T-cell (primary cell): Measurements from ENCODE around the gene HAND1. TPM values are rescaled to one million over a fixed set of nuclear protein-coding genes. Genes with fewer than 3 reads are reported as not detected.

Experiments used
- ATAC-seq, 4 experiments: fragments of 200-7000 bp in 3 of 4; fragments of 150-1000 bp in 1 of 4; cut with Tn5 transposase; replicated peaks in 1 of 4; 1 replicate in 3 of 4; 2 replicates in 1 of 4; pipeline ENCODE4 v1.10.0; 2021; ENCODE audit warnings: moderate library complexity in 3 of 4, mild to moderate bottlenecking in 2 of 4, moderate number of reproducible peaks in 1 of 4
- CTCF ChIA-PET, 2 donors: fragments of 300-600 bp; sonication (Branson Sonifier 250); formaldehyde crosslinking; loops; one replicate each; lab custom pipeline; 2022; ENCODE audit warnings: antibody characterized with exemption in 2 of 2; lab: Charles Lee
- POLR2A ChIA-PET, 2 donors: fragments of 300-600 bp; sonication (Branson Sonifier 250); formaldehyde crosslinking; loops; one replicate each; lab custom pipeline; 2022; ENCODE audit warnings: antibody characterized with exemption in 2 of 2; lab: Charles Lee
- DNase-seq, 35 experiments: peaks; one replicate each; pipeline versions ENCODE4 v3.0.0 to v3.0.0-alpha.2; 2013 to 2023
- H3K27ac ChIP-seq: one replicate; pipeline ENCODE4 v1.5.1; 2013; ENCODE audit warnings: low read length
- H3K27me3 ChIP-seq, 2 experiments: replicated peaks in 1 of 2; 1 replicate in 1 of 2; 2 replicates in 1 of 2; pipeline versions ENCODE4 v1.6.1 to v1.7.0; 2013; ENCODE audit warnings: low read length in 1 of 2, mixed read lengths in 1 of 2; ENCODE audit not compliant: control insufficient read depth in 2 of 2, insufficient read depth in 2 of 2; ENCODE audit errors: extremely low read depth in 1 of 2
- H3K36me3 ChIP-seq, 2 donors: 1 replicate in 1 of 2; 2 replicates in 1 of 2; pipeline versions ENCODE4 v1.6.1 to v1.7.0; 2013; ENCODE audit warnings: low read length in 1 of 2; ENCODE audit not compliant: control insufficient read depth in 2 of 2, insufficient read depth in 1 of 2; ENCODE audit errors: extremely low read depth in 1 of 2
- H3K4me1 ChIP-seq, 2 experiments: 1 replicate in 1 of 2; 2 replicates in 1 of 2; pipeline versions ENCODE4 v1.6.1 to v1.7.0; 2013; ENCODE audit warnings: low read length in 2 of 2, mixed read lengths in 1 of 2; ENCODE audit not compliant: insufficient read depth in 2 of 2, control insufficient read depth in 1 of 2; ENCODE audit errors: extremely low read depth in 1 of 2
- H3K4me3 ChIP-seq, 2 donors: 1 replicate in 1 of 2; 2 replicates in 1 of 2; pipeline versions ENCODE4 v1.5.1 to v1.7.0; 2013; ENCODE audit warnings: mild to moderate bottlenecking in 2 of 2, low read length in 1 of 2, moderate library complexity in 1 of 2; ENCODE audit not compliant: control insufficient read depth in 1 of 2; ENCODE audit errors: extremely low read depth in 1 of 2
- H3K9me3 ChIP-seq: 2 replicates; pipeline ENCODE4 v1.7.0; 2013
- H3K27ac Mint-ChIP-seq, 2 donors: one replicate each; pipeline ENCODE4 v1.8.0; 2020 to 2021; ENCODE audit warnings: mild to moderate bottlenecking in 2 of 2, mixed read lengths in 2 of 2
- H3K27me3 Mint-ChIP-seq, 2 donors: one replicate each; pipeline ENCODE4 v1.8.0; 2021 to 2022; ENCODE audit warnings: mixed read lengths in 2 of 2
- H3K36me3 Mint-ChIP-seq: one replicate; pipeline ENCODE4 v1.8.0; 2021; ENCODE audit warnings: mixed read lengths
- H3K4me1 Mint-ChIP-seq, 3 donors: one replicate each; pipeline ENCODE4 v1.8.0; 2020 to 2022; ENCODE audit warnings: mixed read lengths in 3 of 3, mild to moderate bottlenecking in 1 of 3
- H3K4me3 Mint-ChIP-seq, 3 donors: one replicate each; pipeline ENCODE4 v1.8.0; 2020 to 2022; ENCODE audit warnings: mild to moderate bottlenecking in 3 of 3, mixed read lengths in 3 of 3, moderate library complexity in 3 of 3
- H3K9me3 Mint-ChIP-seq, 3 donors: one replicate each; pipeline ENCODE4 v1.8.0; 2020 to 2022; ENCODE audit warnings: mixed read lengths in 3 of 3
- WGBS: methylation state at CpG from one replicate; pipeline ENCODE4 v1.1.5; 2013; ENCODE audit warnings: missing lambda C conversion rate; ENCODE audit not compliant: insufficient coverage; 5-methylcytosine and 5-hydroxymethylcytosine counted together
- total RNA-seq, 35 experiments: library from RNA in 6 of 35; stranded (reverse) in 6 of 35; fragments of 120-200 nt in 1 of 35; gene quantifications; one replicate each; pipeline versions ENCODE4 v1.2.1 to v1.2.4 and lab custom pipeline; 2013 to 2026

The HAND1 gene
- total RNA-seq, 5 donors from 2014 or later (not counting 1 experiment from before 2014, with no cell fraction given): not detected

DNA sequence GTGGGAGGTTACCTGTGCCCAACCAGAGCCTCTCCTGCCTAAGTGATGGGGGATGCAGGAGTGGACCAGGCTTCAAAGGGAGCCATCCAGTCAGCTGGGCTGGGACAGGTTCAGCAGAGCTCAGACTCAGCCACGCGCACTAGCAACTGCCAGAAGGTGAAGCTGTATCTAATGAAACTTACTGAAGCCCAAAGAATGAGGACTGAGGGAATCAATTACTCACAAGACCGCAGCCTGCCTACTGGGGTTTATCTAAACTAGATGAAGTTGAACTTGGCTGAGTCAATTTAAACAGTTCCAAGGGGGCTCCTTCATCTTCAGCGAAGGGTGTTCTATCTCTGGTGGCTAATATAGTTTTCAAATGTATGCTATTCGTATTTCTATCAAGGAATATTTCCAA is 11.4 kb downstream of the HAND1 start:
- Mint-ChIP-seq H3K36me3 (peaks cover 4% of the 10 kb centered on the region), H3K27ac (no peak overlapping the region), H3K4me3 (no peak overlapping the region), H3K9me3 (no peaks in the 10 kb centered on the region), H3K27me3 (peaks cover 28 to 31% of the 10 kb centered on the region in 2 donors), H3K4me1 (peaks cover 4 to 7% (median 5%) of the 10 kb centered on the region in 3 donors)
- Histone ChIP-seq H3K4me1 (no peaks in the 10 kb centered on the region), H3K27ac (no peak overlapping the region), H3K36me3 (no peaks in the 10 kb centered on the region), H3K27me3 (peaks cover 9 to 29% of the 10 kb centered on the region in 2 experiments), H3K9me3 (no peaks in the 10 kb centered on the region), H3K4me3 (no peak overlapping the region)
- ATAC-seq: no peak
- WGBS: no CpG with 5 or more reads among the region's 5 CpGs
- CTCF ChIA-PET: interaction anchor here (0.5 to 2.1 kb wide), 4 partner anchors 17 to 431 kb away, joined by 4 to 10 read pairs (median 6); no protein-coding TSS in a partner anchor
- no peak for DNase-seq
- POLR2A ChIA-PET: no interaction called here

DNA sequence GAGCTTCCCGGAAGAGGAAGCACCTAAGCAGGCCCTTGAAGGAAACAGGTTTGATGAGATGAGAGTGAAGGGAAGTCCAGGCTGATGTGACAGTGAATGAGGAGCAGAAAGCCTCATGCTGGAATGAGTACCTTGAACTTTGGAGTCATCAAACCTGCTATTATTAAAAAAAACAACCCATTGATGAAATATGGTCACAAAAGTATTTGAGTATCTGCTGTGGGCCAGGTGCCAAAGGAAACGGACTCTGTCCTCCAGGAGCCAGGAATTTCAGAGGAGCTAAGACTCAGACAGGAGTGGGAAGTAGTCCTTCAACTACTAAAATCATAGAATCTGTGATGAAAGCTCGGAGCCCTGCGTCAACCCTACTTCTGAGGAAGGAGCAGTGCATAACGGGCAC is 11.9 kb downstream of the HAND1 start:
- Histone ChIP-seq H3K27me3 (peaks cover 7 to 25% of the 10 kb centered on the region in 2 experiments), H3K36me3 (peaks cover 0 to 2% of the 10 kb centered on the region in 2 donors), H3K9me3 (no peaks in the 10 kb centered on the region), H3K27ac (no peak overlapping the region), H3K4me1 (no peaks in the 10 kb centered on the region), H3K4me3 (no peak overlapping the region)
- peaks cover 4% of the 10 kb centered on the region for H3K36me3 Mint-ChIP-seq
- no peaks in the 10 kb centered on the region for H3K9me3 Mint-ChIP-seq
- H3K4me1 Mint-ChIP-seq: peaks cover 4 to 7% (median 5%) of the 10 kb centered on the region in 3 donors
- 100% methylated on average over 1 of the region's 5 CpGs for WGBS
- no peak overlapping the region for H3K27ac Mint-ChIP-seq
- POLR2A ChIA-PET: no interaction called here
- peaks cover 23 to 25% of the 10 kb centered on the region in 2 donors for H3K27me3 Mint-ChIP-seq
- CTCF ChIA-PET: interaction anchor here (1.4 to 2.1 kb wide), 2 partner anchors 17 to 18 kb away, joined by 7 to 10 read pairs; no protein-coding TSS in a partner anchor
- ATAC-seq (no peak), DNase-seq (no peak)
- no peak overlapping the region for H3K4me3 Mint-ChIP-seq

GRCh38 chr5:154465169-154465568 is 12.9 kb downstream of the HAND1 start:
- Mint-ChIP-seq H3K4me3 (no peak overlapping the region), H3K4me1 (no peaks in the 10 kb centered on the region), H3K27ac (no peak overlapping the region), H3K9me3 (no peaks in the 10 kb centered on the region), H3K36me3 (peaks cover 12% of the 10 kb centered on the region), H3K27me3 (peaks cover 13 to 16% of the 10 kb centered on the region in 2 donors)
- Histone ChIP-seq H3K4me1 (no peaks in the 10 kb centered on the region), H3K27ac (no peak overlapping the region), H3K27me3 (peaks cover 7 to 22% of the 10 kb centered on the region in 2 experiments), H3K4me3 (no peak overlapping the region), H3K9me3 (no peaks in the 10 kb centered on the region), H3K36me3 (peaks cover 0 to 3% of the 10 kb centered on the region in 2 donors)
- ATAC-seq (no peak), DNase-seq (no peak)
- ChIA-PET CTCF (no interaction called here), POLR2A (no interaction called here)
- WGBS: no CpG with 5 or more reads among the region's 6 CpGs

DNA sequence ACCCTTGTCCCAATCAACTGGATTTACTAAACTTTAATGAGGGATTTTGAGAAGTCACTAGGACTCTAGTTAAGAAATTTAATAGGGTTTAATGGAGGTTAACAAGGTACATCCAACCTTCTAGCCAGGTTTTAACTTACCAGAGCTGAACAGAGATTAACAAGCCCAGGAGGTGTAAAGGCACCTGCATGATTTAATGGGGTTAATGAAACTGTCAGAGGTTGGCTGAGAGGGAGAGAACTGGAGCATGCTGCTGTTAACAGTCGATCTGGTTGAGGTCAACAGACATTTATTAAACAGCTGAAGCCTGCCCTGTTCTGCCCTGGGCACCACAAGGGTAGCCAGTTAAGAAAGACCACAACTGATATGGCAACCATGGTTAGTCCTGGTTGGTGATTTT is 13.6 kb downstream of the HAND1 start:
- H3K4me3 Mint-ChIP-seq: no peak overlapping the region
- H3K4me1 Mint-ChIP-seq: no peaks in the 10 kb centered on the region
- no peaks in the 10 kb centered on the region for H3K9me3 Mint-ChIP-seq
- POLR2A ChIA-PET: interaction anchor here in 1 of 2 donors (0.5 kb wide), 1 partner anchor 402 kb away, joined by 4 read pairs; no protein-coding TSS in a partner anchor
- Histone ChIP-seq H3K9me3 (no peaks in the 10 kb centered on the region), H3K36me3 (peaks cover 0 to 3% of the 10 kb centered on the region in 2 donors), H3K27me3 (peaks cover 2 to 20% of the 10 kb centered on the region in 2 experiments), H3K27ac (no peak overlapping the region), H3K4me3 (no peak overlapping the region), H3K4me1 (no peaks in the 10 kb centered on the region)
- peaks cover 9 to 12% of the 10 kb centered on the region in 2 donors for H3K27me3 Mint-ChIP-seq
- no peak for DNase-seq
- ATAC-seq: no peak
- CTCF ChIA-PET: no interaction called here
- WGBS: no CpG with 5 or more reads among the region's 1 CpG
- H3K36me3 Mint-ChIP-seq: peaks cover 13% of the 10 kb centered on the region
- H3K27ac Mint-ChIP-seq: no peak overlapping the region

GRCh38 chr5:154461531-154461930 is 16.5 kb downstream of the HAND1 start:
- Mint-ChIP-seq H3K27ac (no peak overlapping the region), H3K4me1 (no peaks in the 10 kb centered on the region), H3K4me3 (no peak overlapping the region), H3K9me3 (no peaks in the 10 kb centered on the region), H3K36me3 (peaks cover 30% of the 10 kb centered on the region), H3K27me3 (no peaks in the 10 kb centered on the region)
- Histone ChIP-seq H3K4me1 (no peaks in the 10 kb centered on the region), H3K36me3 (peaks cover 5 to 16% of the 10 kb centered on the region in 2 donors), H3K27me3 (peaks cover 0 to 1% of the 10 kb centered on the region in 2 experiments), H3K27ac (no peak overlapping the region), H3K9me3 (no peaks in the 10 kb centered on the region), H3K4me3 (no peak overlapping the region)
- ChIA-PET CTCF (no interaction called here), POLR2A (no interaction called here)
- DNase-seq (no peak), ATAC-seq (no peak)
- WGBS: 100% methylated on average over 1 of the region's 6 CpGs

DNA sequence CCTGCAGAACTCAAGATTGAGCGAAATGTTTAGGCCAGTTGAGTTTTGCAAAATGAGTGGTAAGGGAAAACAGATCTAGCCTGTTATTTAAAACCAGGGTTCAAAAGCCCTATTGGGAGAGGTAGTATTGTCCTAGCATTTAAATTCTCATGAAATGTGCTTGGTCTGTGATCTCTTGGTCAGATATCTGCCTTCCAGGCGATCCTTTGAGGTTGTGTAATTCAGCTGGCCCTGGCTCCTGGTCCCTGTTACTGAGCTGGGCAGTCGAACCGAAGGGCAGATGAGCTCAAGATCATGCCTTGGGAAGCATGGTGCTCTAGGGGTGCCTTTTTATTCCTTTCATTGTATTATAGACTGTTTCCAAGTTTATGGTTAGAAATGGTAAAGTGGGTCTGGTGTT is 17.9 kb downstream of the HAND1 start:
- Mint-ChIP-seq H3K27me3 (no peaks in the 10 kb centered on the region), H3K4me1 (no peaks in the 10 kb centered on the region), H3K36me3 (peaks cover 43% of the 10 kb centered on the region), H3K9me3 (no peaks in the 10 kb centered on the region), H3K4me3 (no peak overlapping the region), H3K27ac (no peak overlapping the region)
- Histone ChIP-seq H3K27ac (no peak overlapping the region), H3K4me1 (no peaks in the 10 kb centered on the region), H3K4me3 (no peak overlapping the region), H3K9me3 (no peaks in the 10 kb centered on the region), H3K27me3 (no peaks in the 10 kb centered on the region), H3K36me3 (peaks cover 5 to 30% of the 10 kb centered on the region in 2 donors)
- WGBS: 93% methylated on average over 3 of the region's 4 CpGs
- ATAC-seq (no peak), DNase-seq (no peak)
- ChIA-PET CTCF (no interaction called here), POLR2A (no interaction called here)
